GM23338 (cell line): ENCODE measurements around the gene XPNPEP1. TPM values are rescaled to one million over a fixed set of nuclear protein-coding genes. Genes with fewer than 3 reads are reported as not detected.
A peak's percentile ranks its signal among the peaks of the same experiment; 100 is the strongest.

Source experiments
- ATAC-seq: fragments of 200-7000 bp; cut with Tn5 transposase; 3 replicates; pipeline ENCODE4 v1.9.1; 2020
- DNase-seq: peaks from one replicate; pipeline ENCODE4 v3.0.0-alpha.2; 2015; ENCODE audit warnings: low spot score
- H2AFZ ChIP-seq: fragments of 200-600 bp; sonication (generic); 2 replicates; pipeline ENCODE4 v1.8.0; 2016; ENCODE audit warnings: antibody characterized with exemption, mild to moderate bottlenecking, moderate library complexity
- H3F3A ChIP-seq: fragments of 200-600 bp; sonication (generic); replicated peaks from 2 replicates; pipeline ENCODE4 v1.8.0; 2017; ENCODE audit warnings: antibody characterized with exemption, mixed run types, low read depth
- H3K27ac ChIP-seq: fragments of 200-600 bp; sonication (generic); 2 replicates; pipeline ENCODE4 v1.6.1; 2016; ENCODE audit warnings: low read depth
- H3K27me3 ChIP-seq: fragments of 200-600 bp; sonication (generic); 2 replicates; pipeline ENCODE4 v1.8.0; 2016; ENCODE audit warnings: mild to moderate bottlenecking, mixed run types, moderate library complexity; ENCODE audit not compliant: insufficient read depth
- H3K36me3 ChIP-seq: fragments of 200-600 bp; sonication (generic); 2 replicates; pipeline ENCODE4 v1.8.0; 2016; ENCODE audit warnings: mild to moderate bottlenecking; ENCODE audit not compliant: insufficient read depth
- H3K4me1 ChIP-seq: fragments of 200-600 bp; sonication (generic); 2 replicates; pipeline ENCODE4 v1.8.0; 2016; ENCODE audit warnings: mild to moderate bottlenecking, moderate library complexity; ENCODE audit not compliant: insufficient read depth
- H3K4me2 ChIP-seq: fragments of 200-600 bp; sonication (generic); 2 replicates; pipeline ENCODE4 v1.7.1; 2017; ENCODE audit warnings: mixed run types
- H3K4me3 ChIP-seq: fragments of 200-600 bp; sonication (generic); 2 replicates; pipeline ENCODE4 v1.6.1; 2016; ENCODE audit warnings: mixed run types
- H3K79me2 ChIP-seq: fragments of 200-600 bp; sonication (generic); replicated peaks from 2 replicates; pipeline ENCODE4 v1.8.0; 2017; ENCODE audit warnings: mild to moderate bottlenecking; ENCODE audit not compliant: insufficient read depth
- H3K9me2 ChIP-seq: fragments of 200-600 bp; sonication (generic); 2 replicates; pipeline ENCODE4 v1.8.0; 2017; ENCODE audit not compliant: insufficient read depth
- H4K20me1 ChIP-seq: fragments of 200-600 bp; sonication (generic); replicated peaks from 2 replicates; pipeline ENCODE4 v1.8.0; 2017; ENCODE audit warnings: mild to moderate bottlenecking; ENCODE audit not compliant: insufficient read depth
- H3K27ac Mint-ChIP-seq: 2 replicates; pipeline ENCODE4 v1.8.0; 2020; ENCODE audit warnings: inconsistent platforms, mild to moderate bottlenecking, moderate library complexity, mixed read lengths
- H3K27me3 Mint-ChIP-seq: 3 replicates; pipeline ENCODE4 v1.8.0; 2022; ENCODE audit warnings: low read depth, mild to moderate bottlenecking, moderate library complexity, mixed read lengths, inconsistent platforms; ENCODE audit not compliant: insufficient read depth, poor library complexity
- H3K36me3 Mint-ChIP-seq: 3 replicates; pipeline ENCODE4 v1.8.0; 2021; ENCODE audit warnings: low read depth, mild to moderate bottlenecking, inconsistent platforms, moderate library complexity, mixed read lengths
- H3K4me1 Mint-ChIP-seq: 3 replicates; pipeline ENCODE4 v1.8.0; 2020; ENCODE audit warnings: mild to moderate bottlenecking, inconsistent platforms, mixed read lengths
- H3K4me3 Mint-ChIP-seq: 3 replicates; pipeline ENCODE4 v1.8.0; 2021; ENCODE audit warnings: moderate library complexity, mild to moderate bottlenecking, inconsistent platforms, mixed read lengths
- H3K9me3 Mint-ChIP-seq: 3 replicates; pipeline ENCODE4 v1.8.0; 2020; ENCODE audit warnings: moderate library complexity, mild to moderate bottlenecking, inconsistent platforms, mixed read lengths
- CREB1 ChIP-seq: fragments of 250-450 bp; sonication (Bioruptor Pico); IDR thresholded peaks from 2 replicates; pipeline ENCODE4 v1.5.0; 2020; ENCODE audit warnings: low read depth, mild to moderate bottlenecking, moderate library complexity
- EZH2phosphoT487 ChIP-seq: fragments of 200-600 bp; sonication (generic); IDR thresholded peaks from one replicate; pipeline ENCODE4 v1.8.1; 2018; ENCODE audit warnings: antibody characterized with exemption; ENCODE audit not compliant: unreplicated experiment
- NANOG ChIP-seq: IDR thresholded peaks from 2 replicates; pipeline ENCODE4 v1.6.1; 2016; ENCODE audit warnings: antibody characterized with exemption, borderline replicate concordance
- REST ChIP-seq: IDR thresholded peaks from one replicate; pipeline ENCODE4 v1.6.1; 2018; ENCODE audit warnings: antibody characterized with exemption; ENCODE audit not compliant: unreplicated experiment
- STAT1 ChIP-seq: IDR thresholded peaks from one replicate; pipeline ENCODE4 v1.6.1; 2016; ENCODE audit warnings: antibody characterized with exemption; ENCODE audit not compliant: unreplicated experiment
- ZNF114 ChIP-seq: fragments of 250-450 bp; sonication (Bioruptor Pico); IDR thresholded peaks from 2 replicates; pipeline ENCODE4 v1.5.0; 2020; ENCODE audit warnings: mild to moderate bottlenecking, moderate library complexity
- polyA plus RNA-seq: library from polyadenylated mRNA; unstranded; fragments of >200 nt; fragmentation: Nextera tagmentation; extraction: Ambion mirVana; gene quantifications from 2 replicates; pipeline ENCODE4 v1.2.1, GENCODE V29; 2016
- total RNA-seq: library from RNA; depleted of rRNA; stranded (reverse); fragments of >200 nt; shearing (Covaris generic); gene quantifications from 2 replicates; pipeline ENCODE4 v1.2.3, GENCODE V29; 2014
- TF ChIP-seq, protein P1 (sequence below), 2 experiments: fragments of 200-600 bp in 1 of 2; sonication (generic) in 1 of 2; conservative IDR thresholded peaks; 2 replicates each; pipeline versions ENCODE4 v1.5.1 to v1.6.1; 2016 to 2017; ENCODE audit warnings: antibody characterized with exemption in 2 of 2, low read depth in 2 of 2, mild to moderate bottlenecking in 2 of 2, moderate library complexity in 1 of 2
- TF ChIP-seq, protein P2 (sequence below): IDR thresholded peaks from 2 replicates; pipeline ENCODE4 v1.6.1; 2016; ENCODE audit warnings: antibody characterized with exemption

The XPNPEP1 gene
- total and polyA plus RNA-seq, 2 experiments from 2014 or later, result 17.5 to 55.8 TPM

GRCh38 chr10:109862041-109862440 is 61.3 kb downstream of the XPNPEP1 start:
- TF ChIP-seq ZNF114 (CRISPR knock-in tag), result no peak
- TF ChIP-seq, protein P1, sequence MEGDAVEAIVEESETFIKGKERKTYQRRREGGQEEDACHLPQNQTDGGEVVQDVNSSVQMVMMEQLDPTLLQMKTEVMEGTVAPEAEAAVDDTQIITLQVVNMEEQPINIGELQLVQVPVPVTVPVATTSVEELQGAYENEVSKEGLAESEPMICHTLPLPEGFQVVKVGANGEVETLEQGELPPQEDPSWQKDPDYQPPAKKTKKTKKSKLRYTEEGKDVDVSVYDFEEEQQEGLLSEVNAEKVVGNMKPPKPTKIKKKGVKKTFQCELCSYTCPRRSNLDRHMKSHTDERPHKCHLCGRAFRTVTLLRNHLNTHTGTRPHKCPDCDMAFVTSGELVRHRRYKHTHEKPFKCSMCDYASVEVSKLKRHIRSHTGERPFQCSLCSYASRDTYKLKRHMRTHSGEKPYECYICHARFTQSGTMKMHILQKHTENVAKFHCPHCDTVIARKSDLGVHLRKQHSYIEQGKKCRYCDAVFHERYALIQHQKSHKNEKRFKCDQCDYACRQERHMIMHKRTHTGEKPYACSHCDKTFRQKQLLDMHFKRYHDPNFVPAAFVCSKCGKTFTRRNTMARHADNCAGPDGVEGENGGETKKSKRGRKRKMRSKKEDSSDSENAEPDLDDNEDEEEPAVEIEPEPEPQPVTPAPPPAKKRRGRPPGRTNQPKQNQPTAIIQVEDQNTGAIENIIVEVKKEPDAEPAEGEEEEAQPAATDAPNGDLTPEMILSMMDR (conservative IDR thresholded peaks at IDR 0.05; ENCODE audit: low read depth in 2 of 2), result no peak
- no peak for TF ChIP-seq CREB1 (CRISPR knock-in tag)
- no peak for TF ChIP-seq EZH2phosphoT487
- TF ChIP-seq, protein P2, sequence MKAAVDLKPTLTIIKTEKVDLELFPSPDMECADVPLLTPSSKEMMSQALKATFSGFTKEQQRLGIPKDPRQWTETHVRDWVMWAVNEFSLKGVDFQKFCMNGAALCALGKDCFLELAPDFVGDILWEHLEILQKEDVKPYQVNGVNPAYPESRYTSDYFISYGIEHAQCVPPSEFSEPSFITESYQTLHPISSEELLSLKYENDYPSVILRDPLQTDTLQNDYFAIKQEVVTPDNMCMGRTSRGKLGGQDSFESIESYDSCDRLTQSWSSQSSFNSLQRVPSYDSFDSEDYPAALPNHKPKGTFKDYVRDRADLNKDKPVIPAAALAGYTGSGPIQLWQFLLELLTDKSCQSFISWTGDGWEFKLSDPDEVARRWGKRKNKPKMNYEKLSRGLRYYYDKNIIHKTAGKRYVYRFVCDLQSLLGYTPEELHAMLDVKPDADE, result no peak
- TF ChIP-seq REST, result no peak
- TF ChIP-seq NANOG, result no peak
- no peaks in the 10 kb centered on the region for H3K9me2 ChIP-seq
- no peaks in the 10 kb centered on the region for H4K20me1 ChIP-seq
- Mint-ChIP-seq H3K27ac (no peak overlapping the region), H3K36me3 (peaks cover 23% of the 10 kb centered on the region), H3K4me3 (no peak overlapping the region), H3K27me3 (peaks cover 7% of the 10 kb centered on the region), H3K4me1 (peaks cover 18% of the 10 kb centered on the region), H3K9me3 (no peaks in the 10 kb centered on the region)
- ATAC-seq (no peak), DNase-seq (peak; percentile 28)
- H3K27ac ChIP-seq, result no peak overlapping the region
- H3K79me2 ChIP-seq, result no peaks in the 10 kb centered on the region
- H3K4me2 ChIP-seq, result no peak overlapping the region
- H2AFZ ChIP-seq, result no peak overlapping the region
- peaks cover 12% of the 10 kb centered on the region; the same call in 1 of the 2 replicates for H3K4me1 ChIP-seq
- no peaks in the 10 kb centered on the region for H3F3A ChIP-seq
- no peaks in the 10 kb centered on the region for H3K27me3 ChIP-seq
- H3K4me3 ChIP-seq, result no peak overlapping the region
- 0 out of 2 replicates have a peak, but pooled peaks cover 8% of the 10 kb centered on the region for H3K36me3 ChIP-seq

DNA sequence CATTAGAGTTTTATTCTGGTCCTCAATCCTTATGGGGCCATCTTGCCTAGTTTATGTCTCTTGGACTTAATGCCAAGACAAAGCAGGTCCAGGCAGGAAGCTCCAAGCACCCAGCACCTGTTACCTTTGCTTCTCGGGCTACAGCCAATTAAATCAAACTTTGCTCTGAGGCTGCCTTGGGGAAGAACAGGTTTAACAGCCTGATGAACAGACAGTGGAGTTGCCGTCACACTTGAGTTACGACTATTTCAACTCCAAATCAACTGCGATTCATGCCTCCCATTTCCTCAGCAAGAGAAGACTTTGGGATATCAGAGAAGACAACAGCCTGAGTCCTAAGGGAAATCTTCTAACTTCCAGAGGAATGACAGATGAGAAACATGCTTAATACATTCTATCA is 62.2 kb downstream of the XPNPEP1 start:
- Histone ChIP-seq H4K20me1 (no peaks in the 10 kb centered on the region), H3K4me3 (no peak overlapping the region), H2AFZ (no peak overlapping the region), H3F3A (no peaks in the 10 kb centered on the region), H3K4me2 (no peak overlapping the region), H3K9me2 (no peaks in the 10 kb centered on the region), H3K79me2 (no peaks in the 10 kb centered on the region), H3K36me3 (0 out of 2 replicates have a peak, but pooled peaks cover 8% of the 10 kb centered on the region), H3K4me1 (peaks cover 12% of the 10 kb centered on the region; the same call in 1 of the 2 replicates), H3K27ac (no peak overlapping the region), H3K27me3 (no peaks in the 10 kb centered on the region)
- peaks cover 4% of the 10 kb centered on the region for H3K27me3 Mint-ChIP-seq
- ATAC-seq (no peak; the same call in 2 of the 3 replicates), DNase-seq (no peak)
- H3K4me3 Mint-ChIP-seq, result no peak overlapping the region
- no peak overlapping the region for H3K27ac Mint-ChIP-seq
- H3K9me3 Mint-ChIP-seq, result no peaks in the 10 kb centered on the region
- H3K36me3 Mint-ChIP-seq, result peaks cover 23% of the 10 kb centered on the region
- TF ChIP-seq STAT1 (no peak), ZNF114 (CRISPR knock-in tag) (no peak), CREB1 (CRISPR knock-in tag) (no peak), REST (no peak)
- TF ChIP-seq, protein P1 (conservative IDR thresholded peaks at IDR 0.05; ENCODE audit: low read depth in 2 of 2), result no peak
- peaks cover 18% of the 10 kb centered on the region for H3K4me1 Mint-ChIP-seq
